Femur (tissue), 1 donor: Measurements from ENCODE around the gene OSM.
"Not testable (repeated sequence)": the region's sequence is repeated elsewhere in the genome, so short reads cannot be mapped to it uniquely, and the experiment has no call there.

Source experiments
- DNase-seq: peaks from one replicate; pipeline ENCODE4 v3.0.0-alpha.2; 2017

OSM gene

GRCh38 chr22:30244066-30244465 lies 22.6 kb downstream of the OSM start:
- DNase-seq, result no peak

GRCh38 chr22:30243661-30244060 lies 23.0 kb downstream of the OSM start:
- no peak for DNase-seq

GRCh38 chr22:30241576-30242371 lies 24.9 kb downstream of the OSM start:
- peak; percentile 65 for DNase-seq

- no peak for DNase-seq
These were observed 25.9 kb downstream of the OSM start for GRCh38 chr22:30240541-30241417.

GRCh38 chr22:30239488-30240405 lies 26.9 kb downstream of the OSM start:
- DNase-seq, result no peak

GRCh38 chr22:30238661-30239487 lies 27.8 kb downstream of the OSM start:
- DNase-seq, result peak; percentile 84

- no peak for DNase-seq
These were observed 28.5 kb downstream of the OSM start for GRCh38 chr22:30238136-30238535.

GRCh38 chr22:30236875-30237274 lies 29.8 kb downstream of the OSM start:
- no peak for DNase-seq

- DNase-seq, result peak; percentile 68
These were observed 30.9 kb downstream of the OSM start for GRCh38 chr22:30235687-30236170.

GRCh38 chr22:30234786-30235470 lies 31.7 kb downstream of the OSM start:
- DNase-seq, result peak; percentile 81

GRCh38 chr22:30234325-30234724 lies 32.3 kb downstream of the OSM start:
- DNase-seq, result not testable (repeated sequence)

- no peak for DNase-seq
These were observed 33.1 kb downstream of the OSM start for GRCh38 chr22:30233582-30233981.

- DNase-seq, result peak; percentile 63
These were observed 33.9 kb downstream of the OSM start for GRCh38 chr22:30232716-30233218.

GRCh38 chr22:30230787-30231461 lies 35.7 kb downstream of the OSM start:
- DNase-seq, result no peak

GRCh38 chr22:30230330-30230729 lies 36.3 kb downstream of the OSM start:
- no peak for DNase-seq

- no peak for DNase-seq
These were observed 37.9 kb downstream of the OSM start for GRCh38 chr22:30228509-30229359.

- no peak for DNase-seq
These were observed 39.0 kb downstream of the OSM start for GRCh38 chr22:30227438-30228228.

GRCh38 chr22:30226192-30226832 lies 40.3 kb downstream of the OSM start:
- DNase-seq, result no peak
